ENCODE data around the gene RHOF.
"Not testable (repeated sequence)": the region's sequence is repeated elsewhere in the genome, so short reads cannot be mapped to it uniquely, and the experiment has no call there.

RHOF gene

DNA sequence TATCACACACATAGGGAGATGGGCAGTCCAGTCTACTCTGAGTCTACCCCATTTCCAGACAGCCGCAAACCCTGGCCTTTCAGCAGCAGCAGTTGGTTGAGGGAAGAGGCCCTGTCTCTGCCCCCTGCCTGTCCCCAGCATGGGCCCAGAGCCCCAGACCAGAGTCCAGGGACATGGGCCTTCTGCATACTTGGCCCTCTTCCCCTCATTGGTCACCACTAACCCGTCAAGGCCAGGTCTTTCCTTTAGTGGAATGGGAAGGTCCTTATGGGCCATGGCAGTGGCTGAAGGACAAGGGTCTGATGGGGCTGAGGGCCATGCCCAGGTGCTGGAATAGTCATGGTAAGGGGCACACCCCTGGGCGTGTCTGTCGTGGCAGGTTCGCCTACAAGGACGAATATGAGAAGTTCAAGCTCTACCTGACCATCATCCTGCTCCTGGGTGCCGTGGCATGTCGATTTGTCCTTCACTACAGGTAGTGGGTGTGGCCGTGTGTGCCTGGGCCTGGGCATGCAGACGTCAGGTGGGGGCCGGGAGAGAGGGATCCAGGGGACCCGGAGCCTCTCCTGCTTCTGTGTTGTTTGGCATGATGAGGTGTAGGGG lies 41.6 kb downstream of the RHOF start:
- TF ChIP-seq ZNF274 (IDR thresholded peaks at IDR 0.05; ENCODE audit: low read depth, low read length), result no peak

DNA sequence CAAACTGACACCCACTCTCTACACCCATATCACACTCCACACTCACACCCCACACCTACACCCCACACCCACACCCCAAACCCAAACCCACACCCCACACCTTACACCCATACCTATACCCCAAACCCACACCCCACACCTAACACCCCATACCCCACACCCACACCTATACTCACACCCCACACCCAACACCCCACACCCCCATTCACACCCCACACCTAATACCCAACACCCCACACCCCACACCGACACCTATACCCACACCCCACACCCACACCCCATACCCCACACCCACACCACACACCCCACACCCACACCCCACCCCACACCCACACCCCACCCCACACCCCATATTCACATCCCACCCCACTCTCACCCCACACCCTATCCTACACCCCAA lies 42.5 kb downstream of the RHOF start:
- no peak for TF ChIP-seq ZNF274 (IDR thresholded peaks at IDR 0.05; ENCODE audit: low read depth, low read length)
- no peak overlapping the region for H3K4me3 ChIP-seq (ENCODE audit: low read length)

More for the DNA sequence above, 41.6 kb downstream of the RHOF start:
- H3K4me3 ChIP-seq (ENCODE audit: low read length), result no peak overlapping the region

DNA sequence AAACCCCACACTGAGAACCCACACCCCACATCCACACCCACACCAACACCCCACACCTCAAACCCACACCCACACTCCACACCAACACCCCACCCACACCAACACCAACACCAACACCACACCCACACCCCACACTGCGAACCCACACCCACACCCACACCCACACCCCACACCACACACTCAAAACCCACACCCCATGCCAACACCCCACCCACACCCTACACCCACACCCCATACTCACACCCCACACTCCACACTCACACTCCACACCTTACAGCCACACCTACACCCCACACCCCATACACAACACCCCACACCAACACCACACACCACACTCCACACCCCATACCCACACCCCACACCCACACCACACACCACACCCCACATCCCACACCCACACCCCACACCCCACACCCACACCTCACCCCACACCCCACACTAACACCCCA lies 43.0 kb downstream of the RHOF start:
- TF ChIP-seq ZNF274 (IDR thresholded peaks at IDR 0.05; ENCODE audit: low read depth, low read length), result no peak
- no peak overlapping the region for H3K4me3 ChIP-seq (ENCODE audit: low read length)

DNA sequence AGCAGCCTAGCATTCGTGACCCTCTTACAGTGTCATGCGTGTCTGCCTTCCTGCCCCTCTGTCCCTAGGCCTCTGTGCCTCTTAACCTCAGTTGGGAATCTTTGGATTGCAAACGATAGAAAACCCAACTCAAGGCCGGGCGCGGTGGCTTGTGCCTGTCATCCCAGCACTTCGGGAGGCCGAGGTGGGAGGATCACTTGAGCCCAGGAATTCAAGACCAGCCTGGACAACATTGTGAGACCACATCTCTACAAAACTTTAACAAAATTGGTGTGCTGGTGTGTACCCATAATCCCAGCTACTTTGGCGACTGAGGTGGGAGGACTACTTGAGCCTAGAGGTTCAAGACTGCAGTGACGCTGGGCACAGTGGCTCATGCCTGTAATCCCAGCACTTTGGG lies 44.2 kb downstream of the RHOF start:
- H3K4me3 ChIP-seq (ENCODE audit: low read length), result no peak overlapping the region
- no peak for TF ChIP-seq ZNF274 (IDR thresholded peaks at IDR 0.05; ENCODE audit: low read depth, low read length)

DNA sequence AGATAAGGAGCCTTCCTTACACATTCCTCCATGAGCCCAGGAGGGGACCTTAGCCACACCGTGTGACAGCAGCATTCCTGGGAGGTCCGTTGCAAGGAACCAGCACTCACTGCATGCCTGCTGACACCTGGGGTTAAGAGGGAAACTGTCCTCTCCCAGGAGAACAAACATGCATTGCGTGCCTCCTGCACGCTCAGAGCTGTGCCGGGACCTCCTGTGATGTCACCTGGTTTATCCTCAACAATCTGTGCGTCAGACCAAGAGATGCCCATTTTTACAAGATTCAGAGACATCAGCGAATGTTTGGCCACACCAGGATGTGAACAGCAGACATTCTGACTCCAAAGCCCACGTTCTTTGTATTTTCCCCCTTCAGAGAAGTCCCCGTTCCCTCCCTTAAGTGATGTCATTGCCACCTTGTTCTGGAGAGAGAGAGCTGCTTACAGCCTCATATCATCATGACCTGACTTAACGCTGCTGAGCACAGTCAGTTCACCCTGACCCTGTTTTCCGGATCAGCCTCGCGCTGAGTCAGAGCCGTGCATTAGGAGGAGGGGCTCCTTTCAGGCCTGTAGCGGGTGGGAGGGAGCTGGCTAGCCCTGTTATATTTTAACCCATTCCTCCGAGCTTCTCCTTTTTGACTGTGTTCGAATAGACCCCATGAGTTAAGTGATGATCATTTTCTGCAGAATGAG lies 44.8 kb downstream of the RHOF start:
- H3K4me3 ChIP-seq (ENCODE audit: low read length), result no peak overlapping the region
- no peak for TF ChIP-seq ZNF274 (IDR thresholded peaks at IDR 0.05; ENCODE audit: low read depth, low read length)

DNA sequence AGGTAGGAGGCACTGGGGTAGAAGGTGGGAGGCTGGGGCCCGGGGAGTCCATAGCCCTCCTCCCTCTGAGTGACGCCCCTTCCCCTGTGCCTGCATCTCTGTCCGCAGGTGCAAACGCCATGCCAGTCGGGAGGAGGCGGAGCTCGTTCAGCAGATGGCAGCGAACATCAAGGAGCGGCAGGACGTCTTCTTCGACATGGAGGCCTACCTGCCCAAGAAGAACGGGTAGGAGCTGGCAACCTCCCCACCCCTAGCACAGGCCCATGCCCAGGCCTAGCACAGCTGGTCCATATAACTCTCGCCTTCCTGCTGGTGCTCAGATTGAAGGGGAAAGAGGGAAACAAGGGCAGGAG lies 45.3 kb downstream of the RHOF start:
- no peak for TF ChIP-seq ZNF274 (IDR thresholded peaks at IDR 0.05; ENCODE audit: low read depth, low read length)
- H3K4me3 ChIP-seq (ENCODE audit: low read length), result no peak overlapping the region

DNA sequence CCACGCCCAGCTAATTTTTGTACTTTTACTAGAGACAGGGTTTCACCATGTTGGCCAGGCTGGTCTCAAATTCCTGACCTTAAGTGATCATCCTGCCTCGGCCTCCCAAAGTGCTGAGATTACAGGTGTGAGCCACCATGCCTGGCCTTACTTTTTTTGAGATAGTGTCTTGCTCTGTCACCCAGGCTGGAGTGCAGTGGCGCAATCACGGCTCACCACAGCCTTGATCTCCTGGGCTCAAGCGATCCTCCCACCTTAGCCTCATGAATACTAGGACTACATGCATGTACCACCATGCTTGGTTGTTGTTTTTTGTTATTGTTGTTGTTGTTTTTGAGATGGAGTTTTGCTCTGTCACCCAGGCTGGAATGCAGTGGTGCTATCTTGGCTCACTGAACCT lies 47.9 kb downstream of the RHOF start:
- not testable (repeated sequence) for H3K4me3 ChIP-seq (ENCODE audit: low read length)

DNA sequence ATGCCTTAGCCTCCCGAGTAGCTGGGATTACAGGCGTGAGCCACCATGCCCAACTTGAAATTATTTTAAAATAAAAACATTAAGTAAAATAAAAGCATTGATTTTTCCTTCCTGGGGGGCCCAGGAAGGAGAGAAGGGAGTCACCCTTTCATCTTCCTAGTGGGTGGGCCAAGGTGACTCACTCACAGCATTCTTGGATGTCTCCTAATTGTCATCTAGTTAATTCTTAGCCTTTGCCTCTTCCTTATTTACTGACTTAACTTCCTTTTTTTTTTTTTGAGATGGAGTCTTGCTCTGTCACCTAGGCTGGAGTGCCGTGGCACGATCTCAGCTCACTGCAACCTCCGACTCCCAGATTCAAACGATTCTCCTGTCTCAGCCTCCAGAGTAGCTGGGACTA lies 51.7 kb downstream of the RHOF start:
- no peak overlapping the region for H3K4me3 ChIP-seq (ENCODE audit: low read length)
- no peak for TF ChIP-seq ZNF274 (IDR thresholded peaks at IDR 0.05; ENCODE audit: low read depth, low read length)

DNA sequence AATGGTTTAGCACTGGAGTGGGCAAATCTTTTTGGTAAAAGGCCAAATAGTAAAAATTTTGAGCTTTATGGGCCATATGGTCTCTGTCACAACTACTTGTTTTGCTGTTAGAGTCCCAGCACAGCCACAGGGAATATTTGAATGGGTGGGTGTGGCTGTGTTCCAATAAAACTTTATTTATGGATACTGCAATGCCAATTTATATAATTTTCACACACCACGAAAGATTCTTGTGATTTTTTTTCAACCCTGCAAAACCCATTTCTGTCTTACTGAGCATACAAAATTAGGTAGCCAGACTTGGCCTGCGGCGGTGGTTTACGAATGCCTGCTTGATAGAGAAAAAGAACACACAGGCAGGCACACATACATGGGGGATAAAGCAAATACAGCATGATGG lies 52.6 kb downstream of the RHOF start:
- no peak overlapping the region for H3K4me3 ChIP-seq (ENCODE audit: low read length)
- no peak for TF ChIP-seq ZNF274 (IDR thresholded peaks at IDR 0.05; ENCODE audit: low read depth, low read length)

DNA sequence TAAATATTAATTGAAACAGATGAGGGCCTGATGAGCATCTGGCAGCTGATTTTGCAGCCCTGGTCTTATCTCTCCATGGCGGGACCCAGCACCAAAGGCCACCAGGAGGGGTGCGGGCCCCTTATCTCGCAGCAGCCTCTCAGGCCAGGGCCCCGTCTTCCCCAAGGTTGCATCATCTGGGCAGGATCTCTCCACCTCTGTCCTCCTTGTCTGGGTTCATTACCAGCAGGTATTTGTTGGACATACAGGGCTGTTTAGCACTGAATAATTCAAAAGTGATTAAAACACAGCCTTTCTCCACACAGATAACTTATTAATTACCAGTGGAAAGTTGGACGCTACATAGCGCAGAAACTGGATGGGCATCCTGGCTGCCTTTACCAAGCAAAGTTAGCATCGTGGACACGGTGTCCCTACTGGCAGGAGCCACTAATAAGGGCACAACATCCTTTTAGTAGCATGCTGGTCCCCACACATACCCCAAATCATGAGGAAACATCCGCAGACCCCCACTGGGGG lies 55.1 kb downstream of the RHOF start:
- TF ChIP-seq ZNF274 (IDR thresholded peaks at IDR 0.05; ENCODE audit: low read depth, low read length), result no peak
- H3K4me3 ChIP-seq (ENCODE audit: low read length), result no peak overlapping the region

DNA sequence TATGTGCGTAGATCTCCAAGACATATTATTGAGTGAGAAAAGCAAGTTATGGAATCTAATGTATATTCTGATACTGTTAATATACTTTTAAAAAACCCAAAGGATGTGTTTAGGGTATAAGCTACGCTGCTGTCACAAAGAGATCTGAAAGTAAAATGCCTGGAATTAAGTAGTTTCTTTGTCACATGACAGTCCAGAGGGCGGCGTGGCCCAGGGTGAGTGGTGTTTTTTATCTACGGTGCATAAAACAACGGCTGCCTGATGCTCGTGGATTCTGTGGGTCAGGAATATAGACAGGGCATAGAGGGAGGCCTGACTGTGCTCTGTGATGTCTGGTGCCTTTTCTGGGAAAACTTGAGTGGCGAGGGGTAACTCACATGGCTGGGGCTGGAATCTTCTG lies 59.6 kb downstream of the RHOF start:
- TF ChIP-seq ZNF274 (IDR thresholded peaks at IDR 0.05; ENCODE audit: low read depth, low read length), result no peak
- no peak overlapping the region for H3K4me3 ChIP-seq (ENCODE audit: low read length)

DNA sequence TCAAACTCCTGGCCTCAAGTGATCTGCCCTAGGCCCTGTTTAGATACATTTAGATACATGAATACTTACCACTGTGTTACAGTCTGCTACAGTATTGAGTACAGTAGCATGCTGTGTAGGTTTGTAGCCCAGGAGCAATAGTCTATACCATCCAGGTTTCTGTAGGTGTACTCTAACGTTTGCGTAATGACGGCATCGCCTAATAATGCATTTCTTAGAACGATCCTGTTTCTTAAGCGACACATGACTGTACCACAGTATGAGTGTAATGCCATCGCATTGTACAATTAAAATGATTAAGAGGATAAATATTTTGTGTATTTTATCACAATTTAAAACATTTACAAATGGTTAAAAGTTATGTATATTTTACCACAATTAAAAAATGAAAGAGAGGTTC lies 62.0 kb downstream of the RHOF start:
- H3K4me3 ChIP-seq (ENCODE audit: low read length), result no peak overlapping the region

DNA sequence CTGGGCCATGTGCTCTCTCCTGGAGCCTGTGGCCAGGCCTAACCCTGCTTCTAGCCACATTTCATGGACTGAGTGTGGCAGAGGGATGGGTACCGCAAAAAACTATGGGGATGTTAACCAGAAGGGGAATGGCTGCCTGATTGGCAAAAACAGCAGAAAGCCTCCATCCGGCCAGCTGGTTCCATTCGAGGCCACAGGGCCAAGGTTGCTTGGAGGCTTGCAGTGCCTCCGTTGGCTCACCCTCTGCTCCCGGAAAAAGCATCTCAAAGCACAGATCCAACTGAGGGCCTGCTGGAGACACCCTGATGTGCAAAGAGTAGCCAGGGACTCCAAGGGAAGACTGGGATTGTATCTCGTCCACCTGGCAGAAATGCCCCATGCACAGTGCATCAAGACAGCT lies 64.5 kb downstream of the RHOF start:
- TF ChIP-seq ZNF274 (IDR thresholded peaks at IDR 0.05; ENCODE audit: low read depth, low read length), result no peak
- H3K4me3 ChIP-seq (ENCODE audit: low read length), result no peak overlapping the region

More for the DNA sequence above, 62.0 kb downstream of the RHOF start:
- no peak for TF ChIP-seq ZNF274 (IDR thresholded peaks at IDR 0.05; ENCODE audit: low read depth, low read length)

All from GM08714 (cell line).